Vein endothelial cell (primary cell): Measurements from ENCODE around the gene GPR162. TPM values are rescaled to one million over a fixed set of nuclear protein-coding genes. Genes with fewer than 3 reads are reported as not detected.

ENCODE experiments used
- total RNA-seq: library from RNA; depleted of rRNA; stranded (reverse); fragments of >200 nt; gene quantifications from 2 replicates; pipeline ENCODE4 v1.2.3, GENCODE V29; 2012

GPR162 gene
- total RNA-seq = 3.4 and 6.5 TPM in 2 replicates

GRCh38 chr12:6821591-6822425, at the start of gene GPR162:
TSS of gene GPR162 (plus strand) at chr12:6821821. CDS start at chr12:6823899, 2,078 bp downstream.

GRCh38 chr12:6772331-6772695, 49.3 kb upstream of the GPR162 start, which contains the start of gene LAG3:
TSS of gene LAG3 (plus strand) at chr12:6772520. CDS start at chr12:6772853, 333 bp downstream.

GRCh38 chr12:6788972-6789924, 32.4 kb upstream of the GPR162 start, which contains the start of gene CD4:
TSS of gene CD4 (plus strand) at chr12:6789528. CDS start at chr12:6800139, 10,611 bp downstream.

GRCh38 chr12:6827982-6828780, 6.6 kb downstream of the GPR162 start, which contains the start of gene P3H3:
TSS of gene P3H3 (plus strand) at chr12:6828407. CDS start at chr12:6828441, 34 bp downstream.

GRCh38 chr12:6840761-6841515, 19.3 kb downstream of the GPR162 start, which contains the start of gene GNB3:
TSS of gene GNB3 (plus strand) at chr12:6840925. CDS start at chr12:6841288, 363 bp downstream.

GRCh38 chr12:6851153-6851920, 29.7 kb downstream of the GPR162 start, which contains the start of gene CDCA3:
TSS of gene CDCA3 (minus strand) at chr12:6851286. CDS start at chr12:6850952, 334 bp downstream.

GRCh38 chr12:6851921-6852650, 30.5 kb downstream of the GPR162 start, which contains the start of gene USP5:
TSS of gene USP5 (plus strand) at chr12:6852150. CDS start at chr12:6852180, 30 bp downstream.

GRCh38 chr12:6867413-6868210, 46.0 kb downstream of the GPR162 start, which contains the start of gene TPI1:
TSS of gene TPI1 (plus strand) at chr12:6867531. CDS start at chr12:6867567, 36 bp downstream.

GRCh38 chr12:6873094-6874014, 51.7 kb downstream of the GPR162 start, which contains the start of gene SPSB2:
TSS of gene SPSB2 (minus strand) at chr12:6873303. CDS start at chr12:6872901, 402 bp downstream.

Other genes with a start within 250 kb of the GPR162 start
- gene CHD4, start 214.4 kb upstream of the GPR162 start, total RNA-seq = 225 and 228 TPM in 2 replicates
- 0.10 TPM in 1 of 2 replicates, not detected in the other for gene LPAR5, start 185.9 kb upstream of the GPR162 start, total RNA-seq
- gene ACRBP, start 174.4 kb upstream of the GPR162 start, total RNA-seq = 0.57 and 1.6 TPM in 2 replicates
- 37.7 and 40.8 TPM in 2 replicates for gene ING4, start 158.7 kb upstream of the GPR162 start, total RNA-seq
- gene ZNF384, start 132.4 kb upstream of the GPR162 start, total RNA-seq = 30.2 and 31.4 TPM in 2 replicates
- gene PIANP, start 121.0 kb upstream of the GPR162 start, total RNA-seq = not detected in 2 replicates
- 42.5 and 45.7 TPM in 2 replicates for gene COPS7A, start 97.8 kb upstream of the GPR162 start, total RNA-seq
- 141 and 153 TPM in 2 replicates for gene MLF2, start 68.7 kb upstream of the GPR162 start, total RNA-seq
- 126 and 169 TPM in 2 replicates for gene PTMS, start 55.5 kb upstream of the GPR162 start, total RNA-seq
- gene LAG3, start 49.3 kb upstream of the GPR162 start, total RNA-seq = 0.10 and 0.33 TPM in 2 replicates
- gene CD4, start 32.3 kb upstream of the GPR162 start, total RNA-seq = not detected in 2 replicates
- 43.7 and 58.1 TPM in 2 replicates for gene P3H3, start 6.6 kb downstream of the GPR162 start, total RNA-seq
- gene GNB3, start 19.1 kb downstream of the GPR162 start, total RNA-seq = 2.6 and 2.9 TPM in 2 replicates
- 8.2 and 21.6 TPM in 2 replicates for gene CDCA3, start 29.5 kb downstream of the GPR162 start, total RNA-seq
- gene USP5, start 30.3 kb downstream of the GPR162 start, total RNA-seq = 93.1 and 105 TPM in 2 replicates
- 757 and 836 TPM in 2 replicates for gene TPI1, start 45.7 kb downstream of the GPR162 start, total RNA-seq
- 3.3 and 4.3 TPM in 2 replicates for gene SPSB2, start 51.5 kb downstream of the GPR162 start, total RNA-seq
- gene LRRC23, start 83.0 kb downstream of the GPR162 start, total RNA-seq = 2.5 and 2.9 TPM in 2 replicates
- 3.1 and 5.6 TPM in 2 replicates for gene ENO2, start 92.8 kb downstream of the GPR162 start, total RNA-seq
- gene ATN1, start 106.1 kb downstream of the GPR162 start, total RNA-seq = 14.9 and 17.3 TPM in 2 replicates
- not detected in 2 replicates for gene RNU7-1, start 122.0 kb downstream of the GPR162 start, total RNA-seq
- 62.0 and 91.1 TPM in 2 replicates for gene C12orf57, start 122.2 kb downstream of the GPR162 start, total RNA-seq
- 1.2 and 2.0 TPM in 2 replicates for gene PTPN6, start 129.5 kb downstream of the GPR162 start, total RNA-seq
- 257 and 283 TPM in 2 replicates for gene PHB2, start 148.8 kb downstream of the GPR162 start, total RNA-seq
- gene EMG1, start 149.1 kb downstream of the GPR162 start, total RNA-seq = 31.0 and 36.5 TPM in 2 replicates
- 7.8 and 13.4 TPM in 2 replicates for gene LPCAT3, start 196.7 kb downstream of the GPR162 start, total RNA-seq
- gene C1S, start 238.9 kb downstream of the GPR162 start, total RNA-seq = 0.48 and 0.98 TPM in 2 replicates